Large intestine (tissue), 12 donors: ENCODE measurements around the gene F13A1. TPM values are rescaled to one million over a fixed set of nuclear protein-coding genes. Genes with fewer than 3 reads are reported as not detected.

ENCODE experiments used
- DNase-seq, 2 donors: peaks; one replicate each; pipeline versions ENCODE4 v3.0.0 to v3.0.0-alpha.2; 2013
- H3K27ac ChIP-seq: one replicate; pipeline ENCODE4 v1.5.1; 2013; ENCODE audit warnings: low read length
- H3K27me3 ChIP-seq: 2 replicates; pipeline ENCODE4 v1.6.1; 2013; ENCODE audit warnings: low read length; ENCODE audit not compliant: control insufficient read depth, insufficient read depth
- H3K36me3 ChIP-seq: 2 replicates; pipeline ENCODE4 v1.6.1; 2013; ENCODE audit warnings: low read length; ENCODE audit not compliant: control insufficient read depth, insufficient read depth
- H3K4me1 ChIP-seq: one replicate; pipeline ENCODE4 v1.6.1; 2013; ENCODE audit warnings: low read length; ENCODE audit not compliant: control insufficient read depth, insufficient read depth
- H3K4me3 ChIP-seq: one replicate; pipeline ENCODE4 v1.5.1; 2013; ENCODE audit warnings: low read length
- H3K9me3 ChIP-seq: one replicate; pipeline ENCODE4 v1.6.1; 2013; ENCODE audit warnings: mild to moderate bottlenecking, low read depth, low read length, moderate library complexity; ENCODE audit not compliant: control insufficient read depth
- WGBS: methylation state at CpG from one replicate; pipeline ENCODE4 v1.1.5; 2013; ENCODE audit warnings: low lambda C conversion rate; ENCODE audit not compliant: insufficient coverage; 5-methylcytosine and 5-hydroxymethylcytosine counted together
- long read RNA-seq, 11 donors: transcript quantifications; one replicate each; lab custom pipeline, GENCODE V29; 2026
- polyA plus RNA-seq: library from polyadenylated mRNA; unstranded; fragments of 120-200 nt; gene quantifications from one replicate; pipeline ENCODE4 v1.2.1, GENCODE V29; 2013

The F13A1 gene
- 24.2 TPM for polyA plus RNA-seq
- long read RNA-seq, donor 1, partial matches to known transcripts, result 0 of 3 reads
- long read RNA-seq, donor 1, other reads (novel, unspliced or antisense), result 0 of 3 reads
- long read RNA-seq, donor 2, partial matches to known transcripts, result 5 of 8 reads
- long read RNA-seq, donor 2, other reads (novel, unspliced or antisense), result 0 of 8 reads
- long read RNA-seq, donor 3, result 0 reads
- long read RNA-seq, donor 4, result 0 reads
- long read RNA-seq, donor 5, transcript F13A1-201 (15 exons, 3,999 nt), result major isoform, 6 of 8 reads
- long read RNA-seq, donor 5, partial matches to known transcripts, result 0 of 8 reads
- long read RNA-seq, donor 5, other reads (novel, unspliced or antisense), result 0 of 8 reads
- long read RNA-seq, donor 6, partial matches to known transcripts, result 0 of 3 reads
- long read RNA-seq, donor 6, other reads (novel, unspliced or antisense), result 0 of 3 reads
- long read RNA-seq, donor 7, result 0 reads
- long read RNA-seq, donor 8, partial matches to known transcripts, result 0 of 2 reads
- long read RNA-seq, donor 8, other reads (novel, unspliced or antisense), result 0 of 2 reads
- long read RNA-seq, donor 9, partial matches to known transcripts, result 0 of 3 reads
- long read RNA-seq, donor 9, other reads (novel, unspliced or antisense), result 0 of 3 reads
- long read RNA-seq, donor 10, partial matches to known transcripts, result 0 of 1 reads
- long read RNA-seq, donor 10, other reads (novel, unspliced or antisense), result 0 of 1 reads
- long read RNA-seq, donor 11, transcript F13A1-201 (15 exons, 3,999 nt), result major isoform, 5 of 7 reads
- long read RNA-seq, donor 11, partial matches to known transcripts, result 0 of 7 reads
- long read RNA-seq, donor 11, other reads (novel, unspliced or antisense), result 0 of 7 reads

DNA sequence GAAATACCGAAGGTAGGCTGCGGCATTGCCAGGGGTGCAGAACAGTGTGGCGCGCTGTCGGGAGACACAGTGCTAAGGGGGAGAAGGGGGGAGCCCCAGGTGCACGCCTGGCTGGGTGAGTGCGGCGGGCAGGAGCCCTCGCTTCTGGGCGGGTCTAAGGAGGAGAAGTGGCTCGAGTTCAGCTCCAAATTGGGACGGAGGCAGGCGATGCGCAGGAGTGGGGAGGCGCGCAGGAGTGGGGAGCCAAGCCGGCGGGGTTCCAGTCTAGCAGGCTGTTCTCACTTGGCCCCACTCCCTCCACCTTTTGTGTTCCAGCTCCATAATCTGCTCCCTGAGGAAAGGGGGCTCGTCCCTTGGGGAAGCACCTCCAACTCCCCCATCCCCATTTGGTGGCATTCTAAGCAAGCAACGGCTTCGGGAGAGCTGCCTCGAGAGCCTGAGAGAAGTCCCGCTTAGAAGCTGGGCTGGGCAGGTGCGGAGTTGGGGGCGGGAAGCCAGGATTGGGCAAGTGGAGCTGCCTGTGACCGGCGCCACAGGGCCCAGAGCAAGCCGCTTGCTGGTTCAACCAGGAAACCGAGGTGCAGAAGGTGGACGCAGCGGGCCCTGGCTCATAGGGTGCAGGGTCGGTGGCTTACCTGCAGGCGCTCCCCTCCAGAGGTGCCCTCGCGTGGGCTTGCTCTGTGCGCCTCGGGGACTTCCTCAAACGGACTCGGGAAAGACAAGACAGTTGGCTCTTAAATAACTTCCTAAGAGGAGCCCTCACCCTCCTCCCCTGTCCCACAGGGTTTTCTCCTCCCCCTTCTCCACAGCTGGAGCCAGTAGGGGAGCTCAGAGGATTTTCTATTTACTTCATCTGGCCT lies at the start of gene F13A1:
Gene F13A1, minus strand, starts transcription at position 711 of the 860 bp plus-strand sequence. CDS start 1,998 bp downstream, outside the sequence.
- no peak within 1 kb of the TSS for H3K27ac ChIP-seq
- H3K36me3 ChIP-seq, result no peaks in the 10 kb centered on the region
- WGBS, result no CpG with 5 or more reads among the region's 39 CpGs
- no peaks in the 10 kb centered on the region for H3K4me1 ChIP-seq
- no peak within 1 kb of the TSS for H3K4me3 ChIP-seq
- no peak for DNase-seq
- peaks cover 48% of the 10 kb centered on the region for H3K27me3 ChIP-seq
- H3K9me3 ChIP-seq, result no peaks in the 10 kb centered on the region

DNA sequence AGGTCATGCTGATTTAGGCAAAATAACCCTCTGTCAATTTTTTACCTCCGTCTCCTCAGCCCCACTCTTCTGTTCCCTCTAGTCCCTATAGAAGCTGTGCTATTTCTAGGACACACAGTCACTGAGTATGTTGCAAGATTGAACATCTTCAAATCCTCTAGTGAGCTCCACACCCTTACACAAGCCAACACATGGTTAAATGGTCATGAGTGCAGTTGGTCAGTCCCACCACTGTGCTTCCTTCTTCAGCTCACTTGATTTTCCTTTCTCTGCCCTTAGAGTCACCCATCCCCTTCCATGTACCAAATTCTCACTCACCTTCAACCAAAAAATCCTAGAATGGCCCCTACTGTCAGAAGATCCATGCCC lies 48.2 kb upstream of the F13A1 start:
- Histone ChIP-seq H3K4me1 (no peaks in the 10 kb centered on the region), H3K27me3 (no peaks in the 10 kb centered on the region), H3K36me3 (no peaks in the 10 kb centered on the region), H3K9me3 (no peaks in the 10 kb centered on the region), H3K4me3 (no peak overlapping the region), H3K27ac (no peak overlapping the region)
- 100% methylated on average over 1 of the region's 1 CpG for WGBS
- no peak for DNase-seq

DNA sequence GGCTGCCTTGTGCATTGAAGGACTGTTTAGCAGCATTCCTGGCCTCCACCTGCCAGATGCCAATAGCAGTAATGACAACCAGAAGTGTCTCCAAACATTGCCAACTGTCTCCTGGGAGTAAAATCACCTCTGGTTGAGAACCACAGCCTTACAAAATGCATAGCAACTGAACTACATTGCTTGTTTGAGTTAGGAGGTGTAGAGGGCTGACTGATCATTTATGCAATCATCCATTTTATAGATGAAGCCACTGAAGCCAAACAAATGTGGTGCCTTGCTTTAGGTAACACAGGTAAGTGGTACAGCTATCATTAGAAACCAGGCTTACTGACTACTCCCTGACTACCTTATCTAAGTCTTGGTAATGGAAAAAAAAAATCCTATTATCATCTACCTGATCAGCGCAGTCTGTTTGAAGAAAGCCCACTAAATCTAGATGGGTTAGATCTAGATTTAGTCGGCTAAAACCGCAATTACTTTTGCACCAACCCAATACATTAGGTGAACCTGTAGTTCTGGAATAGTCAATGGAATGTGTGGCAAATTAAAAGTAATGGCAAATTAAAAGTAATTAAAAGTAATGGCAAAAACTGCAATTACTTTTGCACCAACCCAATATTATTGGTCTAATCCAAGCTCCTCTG lies 47.7 kb upstream of the F13A1 start:
- no peaks in the 10 kb centered on the region for H3K4me1 ChIP-seq
- H3K27me3 ChIP-seq, result no peaks in the 10 kb centered on the region
- H3K27ac ChIP-seq, result no peak overlapping the region
- H3K4me3 ChIP-seq, result no peak overlapping the region
- no peak for DNase-seq
- H3K36me3 ChIP-seq, result no peaks in the 10 kb centered on the region
- WGBS, result 93% methylated on average over 2 of the region's 3 CpGs
- H3K9me3 ChIP-seq, result no peaks in the 10 kb centered on the region

DNA sequence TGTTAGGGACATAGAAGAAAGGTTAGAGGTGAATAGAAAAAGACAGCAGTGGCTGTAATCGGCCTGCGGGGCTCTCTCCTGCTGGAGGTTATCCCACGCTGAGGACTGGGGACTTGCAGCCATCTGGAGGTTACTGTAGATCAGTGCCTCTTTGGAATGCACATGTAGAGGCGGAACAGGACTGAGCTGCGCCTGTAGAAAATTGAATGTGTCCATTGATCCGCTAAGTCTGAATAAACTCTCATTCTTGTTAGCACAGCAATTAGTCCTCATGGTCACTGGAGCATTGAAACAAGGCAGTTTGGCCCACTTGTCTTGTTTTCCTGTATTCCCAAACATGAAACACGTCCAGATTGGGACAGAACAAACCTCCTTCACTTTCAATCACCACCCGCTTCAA lies 46.3 kb upstream of the F13A1 start:
- H3K4me1 ChIP-seq, result no peaks in the 10 kb centered on the region
- H3K27me3 ChIP-seq, result no peaks in the 10 kb centered on the region
- no peaks in the 10 kb centered on the region for H3K36me3 ChIP-seq
- WGBS, result 86% methylated on average over 2 of the region's 8 CpGs
- no peak for DNase-seq
- H3K9me3 ChIP-seq, result no peaks in the 10 kb centered on the region
- no peak overlapping the region for H3K4me3 ChIP-seq
- no peak overlapping the region for H3K27ac ChIP-seq

DNA sequence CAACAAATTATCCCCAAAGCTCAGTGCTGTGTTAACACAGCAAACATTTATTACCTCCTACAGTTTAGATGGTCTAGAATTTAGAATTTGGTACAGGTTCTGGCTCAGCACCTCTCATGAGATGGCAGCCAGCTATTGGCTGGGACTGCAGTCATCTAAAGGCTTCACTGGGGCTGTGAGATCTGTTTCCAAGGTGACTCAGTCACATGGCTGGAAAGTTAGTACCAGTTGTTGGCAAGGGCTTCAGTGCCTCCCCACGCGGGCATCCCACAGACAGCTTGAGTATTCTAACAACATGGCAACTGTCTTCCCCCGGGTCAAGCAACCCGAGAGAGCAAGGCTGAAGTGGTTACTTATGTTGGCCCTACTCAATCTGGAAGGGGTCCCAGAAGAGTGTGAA lies 44.8 kb upstream of the F13A1 start:
- no peak for DNase-seq
- Histone ChIP-seq H3K27me3 (no peaks in the 10 kb centered on the region), H3K27ac (no peak overlapping the region), H3K36me3 (no peaks in the 10 kb centered on the region), H3K4me3 (no peak overlapping the region), H3K9me3 (no peaks in the 10 kb centered on the region), H3K4me1 (no peaks in the 10 kb centered on the region)
- no CpG with 5 or more reads among the region's 4 CpGs for WGBS

DNA sequence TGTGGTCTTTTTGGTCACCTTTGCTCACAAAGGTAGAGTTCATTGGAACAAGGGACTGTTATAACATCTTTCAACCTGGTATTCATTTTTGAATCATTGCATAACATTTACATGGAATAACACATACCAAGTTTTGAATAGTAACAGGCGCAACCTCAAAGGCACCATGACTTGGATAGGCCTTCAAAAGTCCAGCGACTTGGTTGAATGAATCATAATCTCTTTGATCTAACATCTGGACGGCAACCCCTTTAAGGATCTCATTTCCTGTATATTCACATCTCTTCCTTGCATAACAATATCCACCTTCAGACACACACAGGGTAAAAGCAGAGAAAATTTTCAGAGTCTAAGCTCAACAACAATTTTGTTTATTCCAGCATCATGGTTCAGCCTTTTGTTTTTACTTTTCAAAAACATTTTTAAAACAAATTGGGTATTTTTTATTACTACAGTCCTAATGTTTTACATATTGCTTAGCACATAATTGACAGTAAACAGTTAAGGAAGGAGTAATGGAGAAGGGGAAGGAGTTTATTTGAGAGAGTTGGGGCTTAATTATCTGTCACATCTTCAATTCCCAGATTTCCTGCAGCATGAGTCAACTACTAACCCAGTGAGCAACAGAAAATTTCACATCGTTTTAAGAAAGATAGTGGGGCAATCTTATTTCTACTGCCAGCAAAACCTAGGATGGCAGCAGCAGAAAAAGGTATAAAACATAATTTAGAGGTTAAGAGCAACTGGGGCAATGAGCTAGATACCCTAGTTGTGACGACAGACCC lies 41.8 kb upstream of the F13A1 start:
- no peak for DNase-seq
- 83% methylated on average over 1 of the region's 5 CpGs for WGBS
- Histone ChIP-seq H3K9me3 (no peaks in the 10 kb centered on the region), H3K36me3 (no peaks in the 10 kb centered on the region), H3K27ac (no peak overlapping the region), H3K27me3 (no peaks in the 10 kb centered on the region), H3K4me1 (no peaks in the 10 kb centered on the region), H3K4me3 (no peak overlapping the region)

DNA sequence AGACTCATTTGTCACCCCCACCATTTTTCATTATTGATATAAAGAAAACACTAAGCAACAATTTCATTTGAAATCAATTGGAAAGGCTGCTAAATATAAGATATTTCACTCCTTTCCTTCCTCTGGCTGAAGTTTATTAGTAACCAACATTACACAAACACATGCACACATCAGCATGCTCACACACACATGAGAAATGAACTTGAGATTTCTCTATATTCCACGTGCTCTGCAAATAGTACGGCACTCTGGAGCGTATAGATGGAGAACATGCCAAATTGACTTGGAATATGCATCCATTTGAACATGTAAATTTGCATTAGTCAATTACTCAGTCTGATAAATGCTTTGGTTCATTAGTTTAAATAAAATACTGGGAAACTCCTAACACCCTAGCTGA lies 37.1 kb upstream of the F13A1 start:
- Histone ChIP-seq H3K27ac (no peak overlapping the region), H3K36me3 (no peaks in the 10 kb centered on the region), H3K4me1 (no peaks in the 10 kb centered on the region), H3K9me3 (no peaks in the 10 kb centered on the region), H3K4me3 (no peak overlapping the region), H3K27me3 (peaks cover 2% of the 10 kb centered on the region)
- WGBS, result no CpG with 5 or more reads among the region's 3 CpGs
- no peak for DNase-seq

DNA sequence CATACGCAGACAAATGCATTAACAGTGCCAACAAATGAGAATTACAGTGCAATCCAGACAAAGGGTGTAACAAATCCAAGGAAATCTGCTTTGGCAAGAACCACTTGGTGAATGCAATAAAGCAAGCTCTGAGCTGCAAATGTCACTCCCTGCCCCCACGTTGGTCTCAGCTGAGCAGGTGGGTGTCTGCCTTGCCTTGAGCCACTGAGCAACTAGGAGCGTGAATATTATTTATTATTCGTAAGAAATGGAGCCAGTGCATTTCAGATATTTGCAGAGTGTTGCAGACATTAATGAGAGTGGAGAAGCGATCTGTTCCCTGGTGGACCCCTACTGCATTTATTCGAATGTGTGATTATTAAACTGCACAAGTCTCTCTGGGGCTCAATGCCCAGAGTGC lies 36.6 kb upstream of the F13A1 start:
- no CpG with 5 or more reads among the region's 6 CpGs for WGBS

DNA sequence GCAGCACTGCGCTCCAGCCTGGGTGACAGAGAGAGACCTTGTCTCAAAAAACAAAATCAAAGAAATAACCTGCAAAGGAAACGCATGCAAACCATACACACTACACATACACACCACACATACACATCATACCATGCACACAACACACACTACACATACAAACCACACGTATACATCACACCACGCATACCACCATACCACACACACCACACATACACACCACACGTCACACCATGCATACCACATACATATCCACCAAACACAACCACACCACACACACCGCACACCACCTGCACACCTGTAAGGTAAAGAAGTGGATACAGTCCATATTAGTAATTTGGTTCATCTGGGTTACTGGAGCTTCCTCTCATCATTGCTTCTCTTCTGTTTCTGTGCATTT lies 32.3 kb upstream of the F13A1 start:
- Histone ChIP-seq H3K27me3 (peaks cover 2% of the 10 kb centered on the region), H3K9me3 (no peaks in the 10 kb centered on the region), H3K27ac (no peak overlapping the region), H3K4me3 (no peak overlapping the region), H3K4me1 (no peaks in the 10 kb centered on the region), H3K36me3 (no peaks in the 10 kb centered on the region)
- no peak for DNase-seq
- no CpG with 5 or more reads among the region's 6 CpGs for WGBS

More for the DNA sequence above, 36.6 kb upstream of the F13A1 start:
- Histone ChIP-seq H3K27ac (no peak overlapping the region), H3K27me3 (peaks cover 2% of the 10 kb centered on the region), H3K9me3 (no peaks in the 10 kb centered on the region), H3K4me1 (no peaks in the 10 kb centered on the region), H3K36me3 (no peaks in the 10 kb centered on the region), H3K4me3 (no peak overlapping the region)
- no peak for DNase-seq
